SHP77 (cell line): Measurements from ENCODE around the gene HLTF.

Experiments
- DNase-seq, 2 experiments: peaks; one replicate each; lab custom pipeline; 2025; lab: John Stamatoyannopoulos, UW

Gene HLTF

DNA sequence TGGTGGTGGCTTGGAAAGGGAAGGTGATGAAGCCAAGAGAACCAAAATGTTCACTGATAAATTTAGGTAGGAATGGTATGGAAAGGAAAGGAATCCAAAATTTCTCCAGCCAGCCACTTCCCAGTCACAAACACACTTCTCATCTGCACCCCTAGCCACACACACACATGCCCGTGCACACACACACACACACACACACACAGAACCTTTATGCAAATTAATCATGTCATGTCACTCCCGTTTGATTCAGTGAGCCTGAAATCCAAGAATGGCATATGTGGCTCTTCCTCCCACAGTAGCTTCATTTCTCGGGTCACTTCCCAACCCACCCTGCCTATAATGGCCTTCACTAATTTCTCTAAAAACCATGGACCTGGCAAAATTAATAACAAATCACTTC lies 3.1 kb upstream of the HLTF start:
- no peak for DNase-seq

GRCh38 chr3:149087208-149087607 lies 875 bp upstream of the HLTF start:
- no peak for DNase-seq

DNA sequence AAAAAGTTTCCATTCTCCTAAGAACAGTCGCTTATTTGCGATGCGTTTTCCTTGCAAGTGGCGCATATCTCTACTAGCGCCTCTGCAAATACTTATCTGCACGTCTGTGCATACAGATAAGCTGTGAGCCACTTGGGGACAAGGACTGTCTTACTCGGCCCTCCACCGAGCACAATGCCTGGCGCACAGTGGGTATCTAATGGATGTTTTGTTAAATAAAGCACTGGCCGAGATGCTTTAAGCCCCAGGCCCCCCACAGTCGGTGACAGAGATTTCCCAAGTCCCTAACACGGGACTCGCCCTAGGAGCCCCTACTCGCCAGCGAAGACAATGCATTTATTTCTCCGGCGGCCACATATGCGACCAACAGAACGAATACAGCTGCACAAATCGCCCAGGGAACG lies 503 bp downstream of the HLTF start:
- peak in 1 of 2 experiments; percentile 44 for DNase-seq

- no peak for DNase-seq
Observed at GRCh38 chr3:149081772-149082171, 4.6 kb downstream of the HLTF start.

GRCh38 chr3:149080699-149081091 lies 5.6 kb downstream of the HLTF start:
- no peak for DNase-seq

GRCh38 chr3:149080011-149080698 lies 6.2 kb downstream of the HLTF start:
- no peak for DNase-seq

DNA sequence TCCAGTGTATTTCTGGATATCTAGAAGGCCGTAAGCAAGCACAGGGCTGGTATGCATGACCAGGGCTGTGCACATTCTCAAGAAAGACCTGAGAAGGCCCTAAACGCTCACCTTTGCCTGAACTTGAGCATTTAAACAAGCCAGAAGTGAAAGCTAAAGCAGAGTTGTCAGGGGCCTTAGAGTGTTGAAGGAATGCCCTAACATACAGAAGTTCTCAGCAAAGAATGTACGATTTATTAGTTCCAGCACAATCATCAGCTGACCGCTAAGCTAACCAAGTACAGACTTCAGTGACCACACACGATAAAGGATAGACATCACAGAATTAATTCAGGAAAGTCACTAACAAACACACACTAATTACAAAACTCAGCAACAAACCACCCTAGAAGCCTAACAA lies 8.7 kb downstream of the HLTF start:
- DNase-seq: no peak

- no peak for DNase-seq
Observed at GRCh38 chr3:149067883-149068282, 18.4 kb downstream of the HLTF start.

- no peak for DNase-seq
Observed at GRCh38 chr3:149061776-149062175, 24.6 kb downstream of the HLTF start.

- DNase-seq: no peak
Observed at GRCh38 chr3:149058602-149059001, 27.7 kb downstream of the HLTF start.

DNA sequence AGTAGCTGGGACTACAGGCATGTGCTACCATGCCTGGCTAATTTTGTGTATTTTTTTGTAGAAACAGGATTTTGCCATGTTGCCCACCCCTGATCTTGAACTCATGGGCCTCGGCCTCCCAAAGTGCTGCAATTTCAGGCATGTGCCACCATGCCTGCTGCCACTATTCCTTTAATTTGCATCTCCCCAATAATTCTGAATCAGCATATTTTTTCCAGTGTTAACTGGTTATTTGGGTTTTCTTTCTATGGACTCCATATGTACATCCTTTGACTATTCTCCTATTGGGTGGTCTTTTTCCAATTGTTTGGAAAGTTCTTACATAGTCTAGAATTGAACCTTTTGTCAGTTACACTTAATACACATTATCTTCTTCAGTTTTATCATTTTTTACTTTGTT lies 28.1 kb downstream of the HLTF start:
- DNase-seq: no peak

DNA sequence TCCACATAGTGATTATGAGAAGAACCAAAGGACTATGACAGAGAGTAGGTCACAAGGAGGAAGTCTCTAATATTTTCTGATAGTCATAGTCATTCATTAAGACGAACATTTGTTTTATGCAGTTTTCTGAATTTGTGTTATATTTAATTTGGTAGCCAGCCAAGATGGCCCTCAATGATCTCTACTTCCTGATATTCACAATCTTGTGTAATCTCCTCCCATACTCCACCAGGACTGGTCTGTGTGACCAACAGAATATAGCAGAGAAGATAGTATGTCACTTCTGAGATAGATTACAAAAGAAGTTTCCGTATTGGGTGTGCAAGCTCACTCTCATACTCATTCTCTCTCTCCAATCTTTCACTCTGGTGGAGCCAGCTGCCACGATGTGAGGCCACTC lies 30.8 kb downstream of the HLTF start:
- no peak for DNase-seq

DNA sequence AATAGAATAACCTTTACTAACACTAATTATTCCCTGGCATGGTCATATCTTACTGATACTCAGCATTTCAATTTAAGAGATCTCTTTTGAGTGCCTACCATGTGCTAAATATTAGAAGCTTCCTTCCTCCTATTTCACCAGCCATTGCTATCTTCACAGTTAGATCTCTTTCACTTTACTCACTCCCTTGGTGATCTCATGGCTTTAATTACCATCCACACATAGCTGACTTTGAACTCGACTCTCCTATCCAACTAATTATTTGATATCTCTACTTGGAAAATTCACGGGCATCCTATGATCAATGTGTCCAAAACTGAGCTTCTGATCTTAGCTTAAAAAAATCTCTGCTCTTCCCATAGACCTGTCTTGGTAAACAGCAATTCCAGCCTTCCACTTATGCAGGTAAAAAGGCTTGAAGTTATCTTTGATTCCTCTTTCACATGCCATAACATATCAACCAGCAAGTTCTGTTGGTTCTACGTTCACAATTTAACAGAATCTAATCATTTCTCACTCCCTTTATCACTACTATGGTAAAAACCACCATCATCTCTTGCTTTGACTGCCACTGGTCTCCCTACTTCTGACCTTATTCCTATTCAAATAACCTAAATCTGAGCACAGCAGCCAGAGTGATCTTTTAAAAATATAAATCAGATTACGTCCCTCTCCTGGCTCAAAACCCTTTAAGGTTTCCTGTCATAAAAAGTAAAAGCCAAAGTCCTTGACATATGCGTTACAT lies 41.8 kb downstream of the HLTF start:
- no peak for DNase-seq

DNA sequence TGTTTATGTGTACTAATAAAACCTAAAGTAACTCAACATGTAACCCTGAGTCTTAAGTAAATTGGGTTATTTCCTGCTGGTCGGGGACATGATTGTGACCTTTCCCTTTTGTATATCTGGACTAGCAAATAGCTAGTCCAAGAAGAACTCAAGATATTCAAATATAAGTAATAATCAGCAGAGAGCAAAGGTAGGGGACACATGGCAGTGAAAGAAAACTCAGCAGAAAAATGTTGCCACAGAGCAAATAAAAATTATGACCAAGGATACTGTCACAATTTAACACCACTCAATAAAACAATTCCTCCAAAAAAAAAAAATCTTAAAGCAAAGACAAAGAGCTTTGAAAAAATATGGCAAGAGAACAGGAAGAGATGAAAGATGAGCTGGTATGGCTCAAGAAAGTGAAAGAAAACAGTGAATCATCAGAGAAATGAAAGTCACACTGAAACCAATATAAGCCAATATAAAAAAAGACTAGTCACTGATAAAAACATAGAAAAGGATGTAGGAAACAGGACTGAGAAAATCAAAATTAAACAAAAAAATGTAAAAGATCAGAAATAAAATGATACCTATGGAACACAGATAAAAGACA lies 43.4 kb downstream of the HLTF start:
- no peak for DNase-seq

DNA sequence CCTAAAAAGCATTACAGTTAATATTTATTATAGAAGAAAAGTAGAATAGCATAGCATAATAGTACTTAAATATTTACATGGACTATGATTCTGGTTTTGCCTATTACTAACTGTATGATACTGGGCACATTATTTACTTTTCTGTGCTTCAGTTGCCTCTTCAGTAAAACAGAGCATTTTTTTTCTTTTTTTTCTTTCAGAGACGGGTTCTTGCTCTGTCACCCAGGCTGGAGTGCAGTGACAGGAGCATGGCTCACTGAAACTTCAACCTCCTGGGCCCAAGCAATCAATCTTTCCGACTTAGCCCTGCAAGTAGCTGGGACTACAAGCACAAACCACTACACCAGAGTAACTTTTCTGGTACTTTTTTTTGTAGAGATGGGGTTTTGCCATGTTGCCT lies 48.0 kb downstream of the HLTF start:
- no peak for DNase-seq

- DNase-seq: no peak
Observed at GRCh38 chr3:149037684-149038083, 48.6 kb downstream of the HLTF start.

GRCh38 chr3:149031096-149031495 lies 55.2 kb downstream of the HLTF start:
- no peak for DNase-seq

DNA sequence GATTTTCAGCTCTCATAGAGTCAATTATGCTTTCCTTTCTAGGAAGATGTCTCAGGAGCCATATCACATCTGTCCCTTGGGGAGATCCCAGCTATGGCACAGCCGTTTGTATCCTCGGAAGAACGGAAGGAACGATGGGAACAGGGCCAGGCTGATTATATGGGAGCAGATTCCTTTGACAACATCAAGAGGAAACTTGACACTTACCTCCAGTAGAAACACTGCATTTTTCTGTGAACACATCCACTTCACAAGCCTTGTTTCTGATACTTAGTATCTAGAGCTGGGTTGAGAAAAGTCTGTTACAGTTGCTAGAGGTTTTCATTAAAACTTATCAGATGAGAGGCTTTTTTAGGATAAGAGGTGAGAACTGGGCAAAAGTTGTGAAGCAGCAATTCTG lies 59.6 kb downstream of the HLTF start:
- no peak for DNase-seq

GRCh38 chr3:149023951-149024350 lies 62.4 kb downstream of the HLTF start:
- DNase-seq: no peak

DNA sequence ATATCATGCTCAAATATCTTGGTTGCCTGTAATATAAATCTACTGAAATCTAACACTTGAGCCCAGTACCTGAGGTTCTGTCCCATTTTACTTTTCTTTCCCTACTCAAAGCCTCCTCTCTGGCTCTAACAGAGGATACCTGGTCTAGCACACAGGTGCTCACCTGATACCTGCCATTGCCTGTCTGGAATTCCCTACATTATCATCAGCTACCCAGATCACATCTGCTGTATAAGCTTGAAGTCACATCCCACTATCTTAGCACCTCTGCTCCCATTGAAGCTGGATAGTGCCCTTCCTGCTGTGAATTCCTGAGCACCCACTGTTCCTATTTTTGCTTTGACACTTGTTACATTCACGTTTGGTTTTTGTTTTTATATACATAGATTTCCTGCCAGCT lies 64.5 kb downstream of the HLTF start:
- DNase-seq: no peak

GRCh38 chr3:149020839-149021252 lies 65.5 kb downstream of the HLTF start:
- DNase-seq: no peak

GRCh38 chr3:149020196-149020838 lies 66.0 kb downstream of the HLTF start:
- DNase-seq: no peak

- DNase-seq: no peak
Observed at GRCh38 chr3:149019580-149019979, 66.8 kb downstream of the HLTF start.
